Vagina (tissue), 2 donors: ENCODE data around the gene PAFAH1B2.
A peak's percentile ranks its signal among the peaks of the same experiment; 100 is the strongest.

Experiments used
- POLR2A ChIP-seq, 2 donors: fragments of 450-650 bp; IDR thresholded peaks; one replicate each; pipeline ENCODE4 v1.6.1; 2017; ENCODE audit warnings: antibody characterized with exemption in 2 of 2, mild to moderate bottlenecking in 2 of 2, moderate library complexity in 2 of 2
- POLR2AphosphoS5 ChIP-seq, 2 donors: sonication (generic); formaldehyde crosslinking; IDR thresholded peaks; one replicate each; pipeline ENCODE4 v1.9.0; 2017; ENCODE audit warnings: antibody characterized with exemption in 2 of 2, mild to moderate bottlenecking in 2 of 2, low read depth in 1 of 2; ENCODE audit not compliant: insufficient read depth in 1 of 2
- TF ChIP-seq, protein P1 (sequence below), 3 experiments: fragments of 450-650 bp in 2 of 3; fragments of 200-600 bp in 1 of 3; sonication (generic) in 1 of 3; IDR thresholded peaks; one replicate each; pipeline ENCODE4 v1.5.1; 2017 to 2019; ENCODE audit warnings: antibody characterized with exemption in 3 of 3, mild to moderate bottlenecking in 2 of 3, moderate library complexity in 2 of 3

- TF ChIP-seq POLR2A (IDR thresholded peaks at IDR 0.05) (no peak), POLR2AphosphoS5 (IDR thresholded peaks at IDR 0.05; ENCODE audit: insufficient read depth in 1 of 2, low read depth in 1 of 2) (peak; percentile 49 to 56)
- TF ChIP-seq, protein P1, sequence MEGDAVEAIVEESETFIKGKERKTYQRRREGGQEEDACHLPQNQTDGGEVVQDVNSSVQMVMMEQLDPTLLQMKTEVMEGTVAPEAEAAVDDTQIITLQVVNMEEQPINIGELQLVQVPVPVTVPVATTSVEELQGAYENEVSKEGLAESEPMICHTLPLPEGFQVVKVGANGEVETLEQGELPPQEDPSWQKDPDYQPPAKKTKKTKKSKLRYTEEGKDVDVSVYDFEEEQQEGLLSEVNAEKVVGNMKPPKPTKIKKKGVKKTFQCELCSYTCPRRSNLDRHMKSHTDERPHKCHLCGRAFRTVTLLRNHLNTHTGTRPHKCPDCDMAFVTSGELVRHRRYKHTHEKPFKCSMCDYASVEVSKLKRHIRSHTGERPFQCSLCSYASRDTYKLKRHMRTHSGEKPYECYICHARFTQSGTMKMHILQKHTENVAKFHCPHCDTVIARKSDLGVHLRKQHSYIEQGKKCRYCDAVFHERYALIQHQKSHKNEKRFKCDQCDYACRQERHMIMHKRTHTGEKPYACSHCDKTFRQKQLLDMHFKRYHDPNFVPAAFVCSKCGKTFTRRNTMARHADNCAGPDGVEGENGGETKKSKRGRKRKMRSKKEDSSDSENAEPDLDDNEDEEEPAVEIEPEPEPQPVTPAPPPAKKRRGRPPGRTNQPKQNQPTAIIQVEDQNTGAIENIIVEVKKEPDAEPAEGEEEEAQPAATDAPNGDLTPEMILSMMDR (IDR thresholded peaks at IDR 0.05): peak in 1 of 3 experiments; percentile 26
Observed at GRCh38 chr11:117221775-117222517, 77.9 kb downstream of the PAFAH1B2 start.
